Esophagus (tissue), 2 donors: ENCODE measurements around the gene DNAJC1. TPM values are rescaled to one million over a fixed set of nuclear protein-coding genes. Genes with fewer than 3 reads are reported as not detected.
"Not testable (repeated sequence)": the region's sequence is repeated elsewhere in the genome, so short reads cannot be mapped to it uniquely, and the experiment has no call there.

Source experiments
- H3K27ac ChIP-seq, 2 donors: one replicate each; pipeline ENCODE4 v1.5.1; 2013; ENCODE audit warnings: low read depth in 2 of 2, mild to moderate bottlenecking in 2 of 2, inconsistent platforms in 1 of 2, low read length in 1 of 2, moderate library complexity in 1 of 2
- H3K27me3 ChIP-seq, 2 donors: one replicate each; pipeline ENCODE4 v1.6.1; 2013; ENCODE audit warnings: low read length in 2 of 2, control low read depth in 1 of 2, mild to moderate bottlenecking in 1 of 2; ENCODE audit not compliant: insufficient read depth in 2 of 2, control insufficient read depth in 1 of 2
- H3K36me3 ChIP-seq, 2 donors: one replicate each; pipeline ENCODE4 v1.6.1; 2013; ENCODE audit warnings: low read length in 1 of 2; ENCODE audit not compliant: control insufficient read depth in 2 of 2, insufficient read depth in 2 of 2
- H3K4me1 ChIP-seq, 2 donors: one replicate each; pipeline ENCODE4 v1.6.1; 2013; ENCODE audit warnings: low read length in 1 of 2; ENCODE audit not compliant: control insufficient read depth in 2 of 2, insufficient read depth in 2 of 2
- H3K4me3 ChIP-seq, 2 donors: one replicate each; pipeline ENCODE4 v1.5.1; 2013; ENCODE audit warnings: low read length in 2 of 2, mild to moderate bottlenecking in 2 of 2, low read depth in 1 of 2, moderate library complexity in 1 of 2
- H3K9me3 ChIP-seq, 2 donors: one replicate each; pipeline ENCODE4 v1.6.1; 2013; ENCODE audit warnings: mild to moderate bottlenecking in 2 of 2, low read depth in 1 of 2, low read length in 1 of 2, moderate library complexity in 1 of 2; ENCODE audit not compliant: control insufficient read depth in 2 of 2, insufficient read depth in 1 of 2
- WGBS, 2 donors: extraction: QIAGEN DNeasy Blood & Tissue Kit; methylation state at CpG; one replicate each; pipeline ENCODE4 v1.1.7; 2013; 5-methylcytosine and 5-hydroxymethylcytosine counted together
- polyA plus RNA-seq, 2 donors: library from polyadenylated mRNA; stranded (reverse); fragments of 200-250 nt; gene quantifications; one replicate each; pipeline ENCODE4 v1.2.3, GENCODE V29; 2013
- donor health status: healthy with polysubstance abuse.
- donor health status: Bipolar disorder and iron deficiency.

Gene DNAJC1
- polyA plus RNA-seq, 2 donors = 11.6 to 20.1 TPM

DNA sequence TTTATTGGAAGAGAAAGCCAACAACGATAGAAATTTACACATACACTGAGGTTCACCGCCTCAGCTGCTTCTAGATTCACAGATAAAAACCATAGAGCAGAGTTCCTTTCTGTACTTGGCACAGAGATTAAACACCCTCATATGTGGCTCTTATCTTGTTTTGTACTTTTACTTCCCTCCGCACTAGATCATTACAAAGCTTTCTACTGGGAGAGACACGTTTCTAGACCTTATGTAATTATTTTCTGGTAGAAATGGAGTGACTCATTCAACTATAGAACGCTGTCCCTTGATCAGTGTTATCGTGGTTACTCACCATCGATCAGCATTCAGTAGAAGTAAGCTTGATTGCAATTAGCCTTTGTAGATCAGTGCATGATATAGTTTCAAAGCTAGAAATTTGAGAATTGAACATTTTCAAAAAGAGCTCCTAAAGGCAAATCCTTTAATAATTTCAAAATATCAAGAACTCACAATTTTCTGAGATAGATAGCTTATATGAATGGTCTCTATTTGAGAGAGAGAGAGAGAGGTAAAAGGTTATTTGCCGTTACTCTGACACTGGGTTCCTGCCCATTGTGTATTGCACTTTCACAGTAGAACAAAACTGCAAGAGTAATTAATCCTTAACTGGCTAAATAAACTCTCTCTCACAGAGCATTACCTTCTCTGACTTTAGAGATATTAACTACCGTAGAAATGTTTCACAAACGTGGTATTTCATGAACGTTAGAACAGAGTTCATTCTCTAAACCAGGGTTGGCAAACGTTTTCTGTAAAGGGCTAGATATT, 26.1 kb upstream of the DNAJC1 start:
- Histone ChIP-seq H3K36me3 (no peaks in the 10 kb centered on the region), H3K27ac (no peak overlapping the region), H3K9me3 (no peaks in the 10 kb centered on the region), H3K4me3 (no peak overlapping the region), H3K27me3 (no peaks in the 10 kb centered on the region), H3K4me1 (no peaks in the 10 kb centered on the region)
- WGBS, 2 donors = 58 to 62% methylated on average over 12 of the region's 12 CpGs

DNA sequence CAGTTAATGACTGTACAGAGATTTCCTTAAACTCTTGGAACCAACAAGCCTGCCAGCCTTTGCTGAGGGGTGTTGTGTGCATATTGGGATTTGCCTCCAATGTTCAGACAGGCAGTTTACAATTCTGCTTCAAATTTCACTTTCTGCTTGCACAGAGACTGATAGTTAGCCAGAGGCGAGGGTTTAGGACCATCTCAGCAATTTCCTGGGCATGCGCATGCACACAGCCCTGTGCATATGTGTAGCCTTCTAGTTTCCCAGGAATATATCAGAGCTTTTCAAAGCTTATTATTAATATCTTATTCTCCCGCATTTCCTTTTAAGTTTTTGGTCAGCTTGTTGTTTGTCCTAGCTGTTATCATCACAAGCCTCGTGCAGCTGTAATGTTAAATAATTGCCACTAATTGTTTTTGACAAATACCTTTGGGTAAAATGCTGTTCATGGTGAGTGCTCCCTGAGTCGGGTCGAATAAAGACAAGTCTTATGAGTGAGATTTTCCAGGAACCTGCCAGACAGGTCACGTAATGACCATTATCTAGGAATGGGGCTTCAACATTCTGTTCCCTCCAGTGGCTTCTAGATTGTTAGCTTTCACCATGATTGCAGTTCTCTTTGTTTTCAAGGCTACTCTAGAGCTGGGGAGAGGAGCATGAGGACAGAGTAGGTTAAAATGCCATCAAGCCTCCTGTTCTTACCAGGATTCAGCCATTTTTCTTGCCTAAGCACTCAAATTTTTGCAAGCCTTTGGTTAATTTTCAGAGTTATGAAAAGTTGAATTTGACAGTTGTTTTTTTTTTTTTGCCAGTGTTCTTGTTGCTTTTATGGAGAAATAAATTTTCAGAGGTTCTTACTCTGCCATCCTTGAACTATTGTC, 24.1 kb upstream of the DNAJC1 start:
- no peak overlapping the region for H3K4me3 ChIP-seq
- H3K27me3 ChIP-seq = no peaks in the 10 kb centered on the region
- no peak overlapping the region for H3K27ac ChIP-seq
- WGBS, 2 donors = 87 to 91% methylated on average over 7 of the region's 7 CpGs
- no peaks in the 10 kb centered on the region for H3K4me1 ChIP-seq
- no peaks in the 10 kb centered on the region for H3K9me3 ChIP-seq
- no peaks in the 10 kb centered on the region for H3K36me3 ChIP-seq

DNA sequence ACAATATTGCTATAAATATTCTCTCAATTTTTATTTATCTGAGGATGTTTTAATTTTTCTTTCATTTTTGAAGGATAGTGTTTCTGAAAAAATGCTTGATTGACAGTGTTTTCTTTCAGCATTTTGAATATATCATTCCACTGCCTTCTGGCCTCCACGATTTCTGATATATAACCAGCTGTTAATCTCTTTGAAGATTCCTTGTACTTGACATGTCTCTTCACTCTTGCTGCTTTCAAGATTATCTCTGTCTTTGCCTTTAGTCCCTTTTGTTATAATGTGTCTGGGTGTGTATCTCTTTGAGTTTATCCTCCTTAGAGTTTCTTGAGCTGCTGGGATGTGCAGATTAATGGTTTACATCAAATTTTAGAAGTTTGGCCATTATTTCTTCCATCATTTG, 22.8 kb upstream of the DNAJC1 start:
- Histone ChIP-seq H3K36me3 (no peaks in the 10 kb centered on the region), H3K4me1 (no peaks in the 10 kb centered on the region), H3K4me3 (no peak overlapping the region), H3K27me3 (no peaks in the 10 kb centered on the region), H3K9me3 (no peaks in the 10 kb centered on the region), H3K27ac (no peak overlapping the region)
- WGBS, 2 donors = 88 to 91% methylated on average over 1 of the region's 1 CpG

DNA sequence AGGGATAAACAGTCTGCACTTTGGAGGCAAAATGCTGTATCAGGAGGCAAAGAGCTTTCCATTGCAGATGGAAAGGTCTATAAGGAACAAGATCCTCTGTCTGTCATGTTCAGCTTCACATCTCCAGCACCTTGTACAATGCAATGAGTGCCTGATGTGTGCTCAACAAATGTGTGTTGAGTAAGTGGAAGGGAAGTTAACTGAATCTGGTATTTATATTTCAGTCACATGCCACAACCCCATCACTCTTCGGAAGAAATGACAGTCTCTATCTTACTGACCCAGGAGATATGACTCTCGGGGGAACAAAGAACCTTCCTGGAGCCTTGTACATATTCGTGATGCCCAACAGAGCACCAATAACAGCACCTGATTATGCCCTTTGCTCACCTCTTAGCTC, 20.0 kb upstream of the DNAJC1 start:
- Histone ChIP-seq H3K27ac (no peak overlapping the region), H3K36me3 (no peaks in the 10 kb centered on the region), H3K9me3 (no peaks in the 10 kb centered on the region), H3K4me1 (no peaks in the 10 kb centered on the region), H3K4me3 (no peak overlapping the region), H3K27me3 (no peaks in the 10 kb centered on the region)
- 46 to 57% methylated on average over 3 of the region's 3 CpGs for WGBS, 2 donors

DNA sequence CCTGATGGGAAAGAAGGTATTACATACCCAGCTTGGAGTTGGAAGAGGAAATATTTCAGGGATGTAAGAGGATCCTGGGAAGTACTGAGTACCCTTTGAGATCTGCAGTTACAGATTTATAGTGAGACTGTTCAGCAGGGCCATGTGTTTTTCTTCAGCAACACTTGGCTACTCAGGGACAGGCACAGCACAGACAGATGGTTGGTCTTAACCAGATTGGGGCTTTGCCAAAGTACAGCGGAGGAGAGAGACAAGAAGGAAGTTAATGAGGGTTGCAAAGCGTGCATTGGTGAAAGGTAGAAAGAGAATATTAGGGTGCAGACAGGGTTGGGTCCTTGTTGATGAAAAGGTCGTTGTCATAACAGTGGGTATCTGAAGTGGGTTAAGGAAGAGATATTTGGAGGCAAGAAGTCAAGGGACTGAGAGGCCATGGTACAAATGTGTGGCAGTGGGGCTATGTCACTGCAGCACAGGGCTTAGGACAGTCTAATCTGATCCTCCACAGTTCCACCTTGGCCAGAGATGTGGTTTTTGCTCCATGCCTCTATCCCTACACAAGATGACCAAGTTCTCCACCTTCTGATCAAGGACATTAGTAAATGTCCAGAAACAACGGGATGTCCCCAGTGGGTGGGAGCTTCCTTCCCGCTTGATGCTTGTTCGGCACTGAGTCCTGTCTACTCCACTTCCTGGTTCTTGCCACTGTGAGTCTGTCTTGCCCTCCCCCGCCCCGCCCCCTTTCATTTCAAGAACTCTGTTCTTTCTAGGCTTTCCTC, 18.9 kb upstream of the DNAJC1 start:
- H3K4me3 ChIP-seq = no peak overlapping the region
- WGBS, 2 donors = 58 to 69% methylated on average over 8 of the region's 8 CpGs
- no peaks in the 10 kb centered on the region for H3K36me3 ChIP-seq
- H3K9me3 ChIP-seq = no peaks in the 10 kb centered on the region
- H3K27me3 ChIP-seq = no peaks in the 10 kb centered on the region
- H3K27ac ChIP-seq = no peak overlapping the region
- no peaks in the 10 kb centered on the region for H3K4me1 ChIP-seq

DNA sequence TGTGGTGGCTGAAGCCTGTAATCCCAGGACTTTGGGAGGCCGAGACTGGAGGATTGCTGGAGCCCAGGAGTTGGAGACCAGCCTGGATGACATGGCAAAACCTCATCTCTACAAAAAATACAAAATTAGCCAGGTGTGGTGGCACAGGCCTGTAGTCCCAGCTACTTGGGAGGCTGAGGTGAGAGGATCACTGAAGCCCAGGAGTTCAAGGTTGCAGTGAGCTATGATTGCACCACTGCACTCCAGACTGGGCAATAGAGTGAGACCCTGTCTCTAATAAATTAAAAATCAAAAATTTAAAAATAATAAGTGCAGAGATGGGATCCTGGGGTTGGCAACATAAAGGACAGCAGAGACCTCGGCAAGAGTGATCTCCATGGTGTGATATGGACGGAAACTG, 17.6 kb upstream of the DNAJC1 start:
- H3K27me3 ChIP-seq = not testable (repeated sequence)

DNA sequence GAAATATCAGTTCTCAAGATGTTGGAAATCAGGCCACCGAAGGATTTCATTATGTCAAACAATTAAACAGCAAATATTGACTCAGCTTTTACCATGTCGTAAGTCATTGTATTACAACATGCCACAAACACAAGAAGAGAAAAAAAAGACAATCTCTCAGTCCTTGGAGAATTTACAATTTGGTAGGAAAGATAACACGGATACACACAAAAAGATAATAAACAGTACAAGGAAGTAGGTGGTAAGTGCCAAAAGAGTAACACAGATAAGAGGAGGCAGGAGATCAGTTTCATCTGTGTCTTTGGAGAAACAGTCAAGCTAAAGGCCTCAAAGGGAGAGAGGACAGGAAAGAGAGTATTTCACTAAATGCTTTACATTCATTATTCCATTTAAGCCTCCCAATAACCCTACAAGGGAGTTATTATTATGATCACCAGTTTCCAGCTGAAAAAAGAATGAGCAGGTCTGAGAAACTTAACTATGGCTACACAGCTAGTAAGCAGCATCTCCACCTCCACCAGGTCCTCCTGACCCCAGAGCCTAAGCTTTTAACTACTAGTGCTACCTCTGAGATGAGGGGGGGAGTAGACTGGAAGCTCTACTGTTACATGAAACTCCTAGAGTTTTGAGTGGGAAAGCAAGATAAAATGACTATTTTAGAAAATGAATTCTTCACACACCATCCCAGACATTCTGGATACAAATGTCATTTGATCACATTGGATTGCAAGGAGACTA, 13.9 kb upstream of the DNAJC1 start:
- H3K36me3 ChIP-seq = no peaks in the 10 kb centered on the region
- H3K27me3 ChIP-seq = no peaks in the 10 kb centered on the region
- H3K4me1 ChIP-seq = no peaks in the 10 kb centered on the region
- no peak overlapping the region for H3K4me3 ChIP-seq
- H3K9me3 ChIP-seq = no peaks in the 10 kb centered on the region
- WGBS, 2 donors = 49 to 56% methylated on average over 3 of the region's 3 CpGs
- H3K27ac ChIP-seq = no peak overlapping the region

More for the DNA sequence above, 17.6 kb upstream of the DNAJC1 start:
- H3K27ac ChIP-seq, H3K9me3 ChIP-seq, H3K36me3 ChIP-seq, H3K4me1 ChIP-seq, H3K4me3 ChIP-seq: not testable (repeated sequence)
- 94 to 95% methylated on average over 3 of the region's 3 CpGs for WGBS, 2 donors

DNA sequence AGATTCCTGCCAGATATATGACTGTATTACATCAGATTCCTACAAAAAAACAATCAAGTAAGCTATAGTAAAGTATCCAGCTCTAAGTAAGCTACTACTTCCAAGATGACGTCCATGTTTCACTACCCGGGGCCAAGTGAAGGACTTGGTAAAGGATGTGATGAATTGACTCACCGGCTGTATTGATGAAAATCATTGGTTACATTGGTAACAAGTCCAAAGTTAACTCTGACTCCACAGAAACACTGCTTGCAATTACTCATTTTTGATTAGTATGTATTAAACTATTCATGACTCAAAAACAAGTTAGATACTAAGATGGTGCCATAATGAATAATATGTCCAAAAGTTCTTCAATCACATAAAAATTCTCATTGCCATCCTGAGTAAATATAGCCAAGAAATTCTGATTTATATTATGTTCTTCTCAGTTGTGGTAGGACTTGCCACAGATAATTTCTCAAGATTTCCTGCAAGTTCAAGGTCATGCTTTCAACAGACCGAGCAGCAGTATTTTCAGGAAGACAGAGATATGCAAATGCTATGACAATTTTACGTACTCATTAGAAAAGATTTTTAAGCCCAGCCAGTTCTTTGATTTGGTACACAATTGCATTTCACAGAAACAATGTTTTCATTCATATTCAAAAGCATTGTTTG, 12.6 kb upstream of the DNAJC1 start:
- Histone ChIP-seq H3K36me3 (no peaks in the 10 kb centered on the region), H3K4me3 (no peak overlapping the region), H3K27me3 (no peaks in the 10 kb centered on the region), H3K4me1 (no peaks in the 10 kb centered on the region), H3K27ac (no peak overlapping the region), H3K9me3 (no peaks in the 10 kb centered on the region)
- 79 to 85% methylated on average over 5 of the region's 5 CpGs for WGBS, 2 donors
